Stimulated activated CD4-positive, alpha-beta T cell treated with anti-CD3 and anti-CD28 coated beads, Interleukin-1b, Interleukin-23, amount 100 ng/mL, for 4 hours (primary cell): ENCODE data around the gene IP6K2.
"Not testable (repeated sequence)": the region's sequence is repeated elsewhere in the genome, so short reads cannot be mapped to it uniquely, and the experiment has no call there.

Experiments
- DNase-seq, 2 donors: peaks; one replicate each; pipeline ENCODE4 v3.0.0-alpha.2; 2020; ENCODE audit warnings: low read depth in 2 of 2

Gene IP6K2, protein sequence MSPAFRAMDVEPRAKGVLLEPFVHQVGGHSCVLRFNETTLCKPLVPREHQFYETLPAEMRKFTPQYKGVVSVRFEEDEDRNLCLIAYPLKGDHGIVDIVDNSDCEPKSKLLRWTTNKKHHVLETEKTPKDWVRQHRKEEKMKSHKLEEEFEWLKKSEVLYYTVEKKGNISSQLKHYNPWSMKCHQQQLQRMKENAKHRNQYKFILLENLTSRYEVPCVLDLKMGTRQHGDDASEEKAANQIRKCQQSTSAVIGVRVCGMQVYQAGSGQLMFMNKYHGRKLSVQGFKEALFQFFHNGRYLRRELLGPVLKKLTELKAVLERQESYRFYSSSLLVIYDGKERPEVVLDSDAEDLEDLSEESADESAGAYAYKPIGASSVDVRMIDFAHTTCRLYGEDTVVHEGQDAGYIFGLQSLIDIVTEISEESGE

DNA sequence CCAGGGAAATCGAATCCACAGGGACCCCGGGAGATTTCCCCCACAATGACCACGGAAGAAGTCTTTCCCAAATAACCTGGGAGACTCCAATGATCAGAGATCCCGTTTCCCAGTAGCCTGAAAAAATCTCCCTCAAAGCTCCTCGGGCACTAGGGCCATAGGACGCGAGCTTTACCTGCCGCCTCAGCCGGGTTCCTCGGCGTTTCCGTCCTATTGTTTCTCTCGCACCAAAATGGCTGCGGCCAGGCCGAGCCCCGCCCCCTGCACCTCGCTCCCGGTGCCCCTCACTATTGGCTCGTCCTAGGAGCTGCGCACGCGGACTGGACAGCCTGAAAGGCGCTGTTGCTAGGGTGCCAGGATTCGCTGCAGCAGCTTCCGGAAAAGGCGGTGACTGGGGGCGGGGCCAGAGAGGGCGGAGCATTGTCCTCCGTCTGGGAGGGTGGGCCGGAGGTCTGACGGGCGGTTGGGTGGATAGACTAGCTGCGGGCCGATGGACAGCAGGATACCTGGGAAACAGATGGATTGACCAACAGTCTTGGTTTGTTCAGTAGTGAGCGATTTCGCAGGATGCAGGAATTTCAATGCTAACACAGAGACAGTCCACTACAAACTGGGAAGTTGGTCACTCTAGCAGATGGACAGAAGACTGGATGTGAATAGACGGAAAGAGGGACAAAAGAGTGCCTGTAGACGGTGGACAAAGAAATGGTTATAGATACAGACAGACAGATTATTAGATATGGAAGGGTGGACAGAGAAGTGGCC, at the start of gene IP6K2:
TSS of gene IP6K2 (minus strand) at position 240 of the 765 bp plus-strand sequence. CDS start 21,930 bp downstream, outside the sequence.
- peak; percentile 99 for DNase-seq

DNA sequence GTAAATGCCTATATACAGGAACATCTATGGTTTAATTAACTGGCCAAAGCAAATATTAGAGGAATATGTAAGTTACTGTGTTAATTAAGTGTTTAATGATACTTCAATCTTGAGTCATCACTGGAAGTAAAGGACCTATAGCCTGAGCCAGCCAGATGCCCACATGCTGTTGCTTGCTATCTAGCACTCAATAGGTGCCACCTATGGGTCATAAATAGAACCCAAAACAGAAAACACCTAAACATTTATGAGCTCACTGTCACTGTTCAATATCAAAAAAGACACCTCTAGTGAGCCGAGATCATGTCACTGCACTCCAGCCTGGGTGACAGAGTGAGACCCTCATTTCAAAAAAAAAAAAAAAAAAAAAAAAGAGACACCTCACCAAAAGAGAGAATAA, 48.4 kb upstream of the IP6K2 start:
- DNase-seq: no peak

DNA sequence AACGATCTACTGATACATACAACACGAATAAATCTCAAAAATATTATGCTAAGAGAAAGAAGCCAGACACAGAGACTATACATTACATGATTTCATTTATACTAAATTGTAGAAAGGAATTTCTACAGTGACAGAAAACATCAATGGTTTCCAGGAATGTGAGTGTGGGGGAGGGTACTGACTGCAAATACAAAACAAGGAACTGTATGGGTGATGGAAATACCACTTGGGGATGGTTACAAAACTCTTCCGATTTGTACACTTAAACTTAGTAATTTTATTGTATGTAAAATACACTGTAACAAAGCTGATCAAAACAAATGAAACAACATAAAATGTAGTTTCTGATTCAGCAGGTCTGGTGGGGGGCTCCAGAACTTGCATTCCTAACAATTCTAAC, 45.8 kb upstream of the IP6K2 start:
- no peak for DNase-seq

DNA sequence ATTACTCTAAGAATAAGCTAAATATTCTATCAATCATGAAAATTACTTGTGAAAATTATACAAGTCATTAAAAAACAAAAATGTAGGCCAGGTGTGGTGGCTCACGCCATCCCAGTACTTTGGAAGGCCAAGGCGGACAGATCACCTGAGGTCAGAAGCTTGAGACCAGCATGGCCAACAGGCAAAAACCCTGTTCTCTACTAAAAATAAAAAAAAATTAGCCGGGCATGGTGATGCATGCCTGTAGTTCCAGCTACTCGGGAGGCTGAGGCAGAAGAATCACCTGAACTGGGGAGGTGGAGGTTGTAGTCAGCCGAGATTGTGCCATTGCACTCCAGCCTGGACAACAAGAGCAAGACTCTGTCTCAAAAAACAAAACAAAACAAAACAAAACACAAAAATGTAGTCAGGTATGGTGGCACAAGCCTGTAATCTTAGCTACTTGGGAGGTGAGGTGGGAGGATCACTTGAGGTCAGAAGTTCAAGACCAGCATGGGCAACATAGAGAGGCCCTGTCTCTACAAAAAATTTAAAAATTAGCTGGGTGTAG, 43.0 kb upstream of the IP6K2 start:
- DNase-seq: not testable (repeated sequence)

DNA sequence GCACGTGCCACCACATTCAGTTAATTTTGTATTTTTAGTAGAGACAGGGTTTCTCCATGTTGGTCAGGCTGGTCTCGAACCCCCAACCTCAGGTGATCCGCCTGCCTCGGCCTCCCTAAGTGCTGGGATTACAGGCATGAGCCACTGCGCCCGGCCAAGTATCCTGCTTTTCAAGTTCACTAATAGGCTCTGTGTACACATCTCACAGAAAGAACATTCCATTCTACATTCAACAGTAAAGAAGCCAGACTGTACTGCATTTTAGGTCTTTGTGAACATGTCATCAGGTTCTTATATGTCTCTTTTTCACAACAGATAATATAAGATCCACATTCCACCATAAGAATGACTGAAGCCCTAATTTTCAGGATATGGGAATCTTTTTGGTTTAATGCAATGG, 42.5 kb upstream of the IP6K2 start:
- DNase-seq: not testable (repeated sequence)

DNA sequence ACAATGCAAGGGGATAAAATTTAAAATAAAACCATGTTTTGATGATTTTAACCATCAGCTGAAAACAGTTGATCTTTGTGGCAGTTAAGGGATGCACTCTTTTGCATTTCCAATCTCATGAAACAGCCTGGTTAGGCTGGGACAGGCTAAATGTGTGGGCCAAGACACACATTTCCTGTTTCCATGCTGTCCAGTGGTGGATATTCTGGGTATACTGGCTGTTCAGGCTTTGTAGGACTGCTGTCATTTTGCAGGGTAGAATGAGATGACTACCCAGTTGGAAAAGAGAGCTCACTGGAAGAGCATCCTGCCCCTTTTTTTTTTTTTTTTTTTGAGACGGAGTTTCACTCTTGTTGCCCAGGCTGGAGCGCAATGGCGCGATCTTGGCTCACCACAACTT, 42.0 kb upstream of the IP6K2 start:
- no peak for DNase-seq

DNA sequence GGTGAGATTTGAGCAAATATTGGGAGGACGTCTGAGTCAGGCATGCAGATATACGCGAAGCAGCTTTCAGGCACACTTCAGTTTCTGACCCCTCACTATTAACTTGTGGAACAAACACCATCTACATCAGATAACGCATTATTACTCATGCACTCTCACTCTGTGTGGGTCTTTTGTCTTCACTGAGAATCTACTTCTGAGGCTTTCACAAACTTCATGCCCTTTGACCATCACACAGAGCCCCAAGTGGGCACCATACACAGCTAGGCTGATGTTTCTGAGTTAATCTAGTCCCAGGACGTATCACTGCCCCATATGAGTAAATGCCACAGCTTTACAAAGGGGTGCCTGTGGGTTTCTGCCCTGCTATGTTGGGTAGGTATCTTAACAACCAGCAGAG, 39.6 kb upstream of the IP6K2 start:
- DNase-seq: no peak

DNA sequence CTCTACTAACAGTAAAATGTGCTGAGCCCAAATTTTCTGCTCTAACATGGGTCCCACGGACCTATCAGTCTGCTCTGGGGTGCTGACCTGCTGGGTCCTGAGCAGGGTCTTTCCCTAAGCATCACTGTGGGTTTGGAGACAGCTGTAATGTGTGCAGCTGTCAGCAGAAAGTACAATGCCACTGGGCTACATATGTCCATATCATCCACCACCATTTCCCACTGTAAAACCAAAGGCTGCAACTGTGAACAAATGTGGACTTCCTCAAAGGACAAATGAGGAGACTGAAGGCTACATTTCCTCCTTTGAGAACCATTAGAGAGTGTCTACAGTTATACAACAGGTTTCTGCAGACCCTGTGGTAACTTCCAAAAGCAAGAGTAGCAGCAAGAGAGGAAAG, 33.8 kb upstream of the IP6K2 start:
- no peak for DNase-seq

DNA sequence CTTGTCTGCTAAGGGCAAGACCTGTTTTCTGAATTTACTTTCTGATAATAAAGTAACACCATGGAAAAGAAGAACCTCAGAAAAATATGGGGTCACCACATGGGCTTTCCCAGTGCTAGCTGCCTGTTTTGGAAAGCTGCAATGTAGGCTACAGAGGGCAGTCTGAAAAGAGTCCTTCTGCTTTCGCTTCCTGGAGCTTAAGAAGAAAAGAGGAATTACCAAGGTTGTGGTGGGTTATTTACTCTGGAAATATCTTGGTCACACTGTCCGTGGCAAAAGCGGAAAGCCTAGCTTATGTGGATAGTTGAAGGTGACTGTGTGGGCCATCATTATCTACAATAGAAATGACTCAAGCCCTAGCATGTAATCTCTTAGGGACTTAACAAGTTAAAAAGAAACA, 31.7 kb upstream of the IP6K2 start:
- DNase-seq: no peak

DNA sequence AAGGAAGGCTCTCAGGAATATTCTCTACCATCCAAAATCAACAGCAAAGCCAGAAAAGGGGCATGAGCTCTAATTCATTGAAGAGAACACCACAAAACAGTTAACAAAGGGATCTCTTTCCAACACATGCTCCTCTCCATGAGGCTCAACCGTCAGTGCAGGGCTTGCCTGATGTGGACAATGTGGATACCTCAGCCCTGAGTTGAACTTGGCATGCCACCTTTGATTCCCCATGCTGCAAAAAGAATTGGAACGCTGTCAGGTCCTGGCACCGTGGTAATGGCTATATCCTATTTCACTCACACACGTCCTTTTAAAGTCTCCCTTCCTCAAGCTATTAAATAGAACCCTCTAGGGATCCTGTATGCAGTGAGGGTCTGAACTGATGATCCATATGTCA, 30.7 kb upstream of the IP6K2 start:
- no peak for DNase-seq

DNA sequence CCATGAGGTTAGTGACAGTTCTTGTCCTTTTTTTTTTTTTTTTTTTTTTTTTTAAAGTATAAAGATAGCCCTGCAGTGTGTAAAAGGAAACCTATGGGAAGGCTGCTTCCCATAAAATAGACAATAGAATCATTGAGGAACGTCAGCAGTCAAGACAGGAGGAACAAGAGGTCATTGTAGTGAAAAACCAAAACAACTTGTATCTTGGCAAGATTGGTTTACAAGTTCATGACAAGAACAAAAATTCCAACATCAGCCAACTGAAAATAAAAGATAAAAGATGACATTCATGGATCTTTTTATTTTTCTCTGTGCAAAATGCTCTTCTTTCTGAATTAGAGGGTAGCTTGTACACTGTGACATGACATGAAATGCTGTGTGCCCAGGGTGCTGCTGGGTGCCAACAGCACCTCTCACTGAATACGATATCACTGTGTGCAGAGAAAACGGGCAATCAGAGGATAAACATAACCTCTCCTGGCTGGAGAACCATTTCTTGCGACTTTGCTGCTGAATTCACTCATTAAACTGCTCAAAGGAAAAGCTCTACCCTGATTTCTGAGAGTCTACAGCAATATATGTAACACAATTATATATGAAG, 30.1 kb upstream of the IP6K2 start:
- no peak for DNase-seq

DNA sequence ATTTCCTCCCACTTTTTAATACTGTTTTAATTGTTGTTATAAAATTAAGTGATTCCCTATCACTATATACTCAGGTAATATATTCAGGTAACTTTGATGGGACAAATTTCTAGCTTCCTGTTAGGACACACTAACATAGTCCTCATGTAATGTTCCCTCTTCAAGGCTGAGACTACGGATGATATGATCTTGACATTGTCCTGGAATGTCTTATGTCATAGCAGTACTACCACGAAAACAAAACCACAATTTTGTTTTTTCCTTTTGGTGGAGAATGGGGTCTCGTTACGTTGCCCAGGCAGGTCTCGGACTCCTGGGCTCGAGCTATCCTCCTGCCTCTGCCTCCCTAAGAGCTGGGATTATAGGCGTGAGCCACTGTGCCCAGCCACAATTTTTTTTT, 26.8 kb upstream of the IP6K2 start:
- no peak for DNase-seq

DNA sequence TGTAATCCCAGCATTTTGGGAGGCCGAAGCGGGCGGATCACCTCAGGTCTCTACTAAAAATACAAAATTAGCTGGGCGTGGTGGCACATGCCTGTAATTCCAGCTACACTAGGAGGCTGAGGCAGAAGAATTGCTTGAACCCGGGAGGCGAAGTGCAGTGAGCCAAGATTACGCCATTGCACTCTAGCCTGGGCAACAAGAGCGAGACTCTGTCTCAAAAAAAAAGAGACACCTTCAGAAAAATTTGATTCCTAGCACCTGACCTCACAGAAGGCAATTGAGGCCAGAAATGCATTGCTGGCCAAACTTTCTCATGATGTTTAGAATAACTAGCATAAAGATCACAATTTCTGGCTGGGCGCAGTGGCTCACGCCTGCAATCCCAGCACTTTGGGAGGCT, 24.2 kb upstream of the IP6K2 start:
- DNase-seq: not testable (repeated sequence)

DNA sequence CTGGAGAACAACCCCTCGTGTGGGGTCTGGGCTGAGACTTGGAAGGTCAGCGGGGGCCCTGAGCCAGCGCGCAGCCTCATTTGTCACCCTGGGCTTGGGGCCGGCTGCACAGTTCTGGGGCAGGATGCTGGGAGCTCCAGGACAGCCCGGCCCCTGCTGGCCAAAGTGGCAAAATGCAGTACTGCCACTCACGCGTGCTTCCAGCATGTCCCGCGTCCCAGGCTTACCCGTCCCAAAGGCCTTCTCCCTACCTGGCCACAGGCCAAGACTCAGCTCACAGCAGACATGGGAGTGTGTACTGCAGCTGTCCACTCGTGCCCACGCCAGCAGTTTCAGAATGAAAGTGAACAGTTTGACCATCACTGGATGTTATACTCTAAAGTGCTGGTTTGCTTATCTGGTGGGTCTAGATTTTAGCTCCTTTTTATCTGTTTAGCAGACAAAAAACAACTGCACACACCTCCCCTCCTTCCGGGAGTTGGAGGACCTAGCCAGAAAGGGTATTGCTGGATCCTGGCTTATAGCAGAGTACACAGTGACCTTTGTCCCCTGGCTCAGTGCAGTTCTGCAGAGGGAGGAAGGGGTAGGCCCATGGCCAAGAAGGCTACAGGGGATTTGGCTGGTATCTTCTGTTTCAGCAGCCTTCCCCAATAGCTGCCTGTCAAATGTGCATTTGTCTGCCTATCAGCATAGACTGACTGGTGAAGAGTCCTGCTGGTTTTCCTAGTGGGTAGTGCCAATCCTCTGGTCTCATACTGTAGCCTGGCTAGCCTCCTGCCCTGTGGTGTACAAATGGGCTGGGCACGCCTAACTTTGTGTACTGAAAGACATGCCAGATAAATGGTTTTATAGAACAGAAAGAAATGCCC, 23.2 kb upstream of the IP6K2 start:
- DNase-seq: peak; percentile 19 to 36

DNA sequence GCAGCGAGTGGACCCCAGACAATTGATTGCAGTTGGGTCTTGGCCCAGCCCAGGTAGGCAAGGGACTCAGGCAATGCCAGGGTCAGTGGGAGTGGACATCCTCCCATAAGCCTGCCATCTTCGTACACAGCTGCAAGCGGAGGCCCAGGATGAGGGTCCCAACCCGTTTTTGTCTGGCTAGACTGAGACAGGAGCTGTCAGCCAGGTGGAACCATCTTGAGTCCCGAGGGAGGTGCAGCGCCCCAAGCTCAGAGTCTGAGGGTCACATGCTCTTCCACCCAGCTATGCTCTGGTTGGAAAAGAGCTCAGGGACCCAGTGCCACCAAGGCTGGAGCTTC, 22.6 kb upstream of the IP6K2 start:
- no peak for DNase-seq

DNA sequence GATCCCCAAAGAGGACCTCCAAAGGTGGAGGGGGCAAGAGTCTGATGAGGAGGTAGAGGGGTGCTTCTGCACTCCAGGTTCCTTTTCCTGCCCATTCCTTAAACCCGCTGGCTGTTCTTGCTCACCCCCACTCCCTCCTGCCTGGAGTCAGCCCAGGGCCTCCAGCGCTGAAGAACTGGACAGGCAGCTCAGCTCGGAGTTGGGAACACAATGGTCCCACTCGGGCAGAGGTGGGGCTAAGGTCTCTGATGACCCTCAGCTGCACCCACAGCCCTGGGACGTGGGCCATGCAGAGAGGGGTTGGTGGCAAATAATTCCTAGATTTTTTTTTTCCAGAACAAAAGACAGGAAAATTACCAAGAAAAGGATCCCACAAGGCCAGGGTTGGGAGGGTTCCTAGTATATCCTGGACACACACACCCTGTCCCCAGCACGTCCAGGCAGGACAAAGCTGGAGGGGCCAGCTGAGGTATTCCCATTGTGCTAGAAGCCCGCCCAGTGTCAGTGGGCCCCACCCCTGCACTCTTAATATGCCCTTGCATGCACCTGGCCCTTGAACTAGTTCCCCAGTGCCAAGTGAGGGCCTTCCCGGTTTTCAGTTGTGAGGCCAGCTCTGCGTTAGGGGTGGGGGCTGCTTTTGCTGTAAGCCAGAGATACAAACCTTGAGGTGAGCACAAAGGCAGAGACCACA, 22.1 kb upstream of the IP6K2 start:
- no peak for DNase-seq

DNA sequence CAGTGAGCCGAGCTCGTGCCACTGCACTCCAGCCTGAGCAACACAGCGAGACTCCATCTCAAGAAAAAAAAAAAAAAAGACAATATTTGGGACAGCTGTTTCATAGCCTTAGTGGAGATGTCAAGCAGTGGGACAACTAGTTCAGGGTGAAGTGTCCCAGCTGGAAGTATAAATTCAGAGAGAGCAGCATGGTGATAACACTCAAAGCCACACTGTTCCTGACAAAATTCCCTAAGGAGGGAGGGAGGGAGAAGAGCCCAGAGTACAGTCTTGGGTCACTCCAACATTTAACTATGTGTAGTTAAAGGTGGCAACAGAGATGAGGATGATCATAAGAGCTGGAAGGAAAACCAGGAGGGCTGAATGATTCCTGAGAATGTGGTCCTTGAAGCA, 21.1 kb upstream of the IP6K2 start:
- DNase-seq: no peak

DNA sequence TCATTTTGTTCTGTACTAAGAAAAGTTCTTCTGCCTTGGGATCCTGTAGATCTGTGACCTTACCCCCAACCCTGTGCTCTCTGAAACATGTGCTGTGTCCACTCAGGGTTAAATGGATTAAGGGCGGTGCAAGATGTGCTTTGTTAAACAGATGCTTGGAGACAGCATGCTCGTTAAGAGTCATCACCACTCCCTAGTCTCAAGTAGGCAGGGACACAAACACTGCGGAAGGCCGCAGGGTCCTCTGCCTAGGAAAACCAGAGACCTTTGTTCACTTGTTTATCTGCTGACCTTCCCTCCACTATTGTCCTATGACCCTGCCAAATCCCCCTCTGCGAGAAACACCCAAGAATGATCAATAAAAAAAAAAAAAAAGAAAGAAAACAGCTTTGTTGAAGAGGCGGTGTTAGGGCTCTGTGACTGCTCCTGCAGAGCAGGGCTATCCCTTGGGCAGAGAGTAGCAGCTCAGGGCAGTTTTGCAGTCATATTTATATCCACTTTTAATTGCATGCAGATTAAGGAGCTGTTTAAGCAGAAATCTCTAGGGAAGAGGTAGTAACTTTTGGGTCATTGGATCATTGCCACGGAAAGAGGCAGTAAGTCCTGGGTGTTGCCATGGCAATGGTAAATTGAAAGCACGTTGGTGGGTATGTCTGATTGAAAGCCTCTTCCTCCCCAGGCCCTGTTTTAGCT, 18.2 kb upstream of the IP6K2 start:
- not testable (repeated sequence) for DNase-seq

DNA sequence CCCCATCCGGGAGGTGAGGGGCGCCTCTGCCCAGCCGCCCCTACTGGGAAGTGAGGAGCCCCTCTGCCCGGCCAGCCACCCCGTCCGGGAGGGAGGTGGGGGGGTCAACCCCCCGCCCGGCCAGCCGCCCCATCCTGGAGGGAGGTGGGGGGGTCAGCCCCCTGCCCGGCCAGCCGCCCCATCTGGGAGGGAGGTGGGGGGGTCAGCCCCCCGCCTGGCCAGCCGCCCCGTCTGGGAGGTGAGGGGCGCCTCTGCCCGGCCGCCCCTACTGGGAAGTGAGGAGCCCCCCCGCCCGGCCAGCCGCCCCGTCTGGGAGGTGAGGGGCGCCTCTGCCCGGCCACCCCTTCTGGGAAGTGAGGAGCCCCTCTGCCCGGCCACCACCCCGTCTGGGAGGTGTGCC, 17.5 kb upstream of the IP6K2 start:
- DNase-seq: not testable (repeated sequence)

DNA sequence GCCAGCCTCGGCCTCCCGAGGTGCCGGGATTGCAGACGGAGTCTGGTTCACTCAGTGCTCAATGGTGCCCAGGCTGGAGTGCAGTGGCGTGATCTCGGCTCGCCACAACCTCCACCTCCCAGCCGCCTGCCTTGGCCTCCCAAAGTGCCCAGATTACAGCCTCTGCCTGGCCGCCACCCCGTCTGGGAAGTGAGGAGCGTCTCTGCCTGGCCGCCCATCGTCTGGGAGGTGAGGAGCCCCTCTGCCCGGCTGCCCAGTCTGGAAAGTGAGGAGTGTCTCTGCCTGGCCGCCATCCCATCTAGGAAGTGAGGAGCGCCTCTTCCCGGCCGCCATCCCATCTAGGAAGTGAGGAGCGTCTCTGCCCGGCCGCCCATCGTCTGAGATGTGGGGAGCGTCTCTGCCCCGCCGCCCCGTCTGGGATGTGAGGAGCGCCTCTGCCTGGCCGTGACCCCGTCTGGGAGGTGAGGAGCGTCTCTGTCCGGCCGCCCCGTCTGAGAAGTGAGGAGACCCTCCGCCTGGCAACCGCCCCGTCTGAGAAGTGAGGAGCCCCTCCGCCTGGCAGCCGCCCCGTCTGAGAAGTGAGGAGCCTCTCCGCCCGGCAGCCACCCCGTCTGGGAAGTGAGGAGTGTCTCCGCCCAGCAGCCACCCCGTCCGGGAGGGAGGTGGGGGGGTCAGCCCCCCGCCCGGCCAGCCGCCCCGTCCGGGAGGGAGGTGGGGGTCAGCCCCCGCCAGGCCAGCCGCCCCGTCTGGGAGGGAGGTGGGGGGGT, 16.9 kb upstream of the IP6K2 start:
- not testable (repeated sequence) for DNase-seq
